ENCODE data around the gene SH2D3A.

SH2D3A gene

GRCh38 chr19:6808494-6808893, 41.3 kb upstream of the SH2D3A start:
- H3K4me3 ChIP-seq (ENCODE audit: low read depth, low read length), result no peak overlapping the region
- in situ Hi-C loops (cut with HindIII; ENCODE audit: low sequenced_read_pairs), result no loop called here
- DNase-seq (ENCODE audit: low read depth), result no peak
- no peak for TF ChIP-seq CTCF (IDR thresholded peaks at IDR 0.05; ENCODE audit: low read depth, low read length, missing control alignments)

DNA sequence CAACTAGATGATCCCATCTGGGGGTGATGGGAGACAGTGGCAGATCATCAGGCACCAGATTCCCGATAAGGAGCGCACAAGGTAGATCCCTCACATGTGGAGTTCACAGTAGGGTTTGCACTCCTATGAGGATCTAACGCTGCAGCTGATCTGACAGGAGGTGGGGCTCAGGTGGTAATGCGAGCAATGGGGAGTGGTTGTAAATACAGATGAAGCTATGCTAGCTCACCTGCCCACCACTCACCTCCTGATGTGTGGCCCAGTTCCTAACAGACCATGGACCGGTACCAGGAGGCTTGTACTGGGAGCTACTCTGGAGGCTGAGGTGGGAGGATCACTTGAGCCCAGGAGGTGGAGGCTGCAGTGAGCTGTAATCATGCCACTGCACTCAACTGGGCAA, 40.1 kb upstream of the SH2D3A start:
- TF ChIP-seq CTCF (IDR thresholded peaks at IDR 0.05; ENCODE audit: low read depth, low read length, missing control alignments), result no peak
- no peak overlapping the region for H3K4me3 ChIP-seq (ENCODE audit: low read depth, low read length)
- no peak for DNase-seq (ENCODE audit: low read depth)
- in situ Hi-C loops (cut with HindIII; ENCODE audit: low sequenced_read_pairs), result no loop called here

DNA sequence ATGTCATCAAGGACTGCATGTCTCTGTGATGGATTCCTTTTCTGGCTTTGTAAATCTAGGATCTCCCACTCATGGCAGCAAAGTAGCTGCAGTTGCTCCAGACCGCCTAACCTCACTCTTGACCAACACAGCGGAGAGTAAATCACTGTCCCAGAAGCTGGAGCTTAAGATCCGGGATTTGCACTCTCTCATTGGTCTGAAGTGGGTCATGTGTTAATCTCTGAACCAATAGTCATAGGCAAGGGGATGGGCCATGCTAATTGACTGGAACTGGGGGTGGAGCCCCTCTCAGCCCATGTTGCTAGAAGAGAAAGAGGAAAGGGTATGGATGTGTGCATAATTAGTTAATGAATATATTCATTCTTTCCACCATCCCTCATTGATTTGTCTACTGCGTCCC, 39.3 kb upstream of the SH2D3A start:
- no peak for TF ChIP-seq CTCF (IDR thresholded peaks at IDR 0.05; ENCODE audit: low read depth, low read length, missing control alignments)
- in situ Hi-C loops (cut with HindIII; ENCODE audit: low sequenced_read_pairs), result no loop called here
- H3K4me3 ChIP-seq (ENCODE audit: low read depth, low read length), result no peak overlapping the region
- no peak for DNase-seq (ENCODE audit: low read depth)

DNA sequence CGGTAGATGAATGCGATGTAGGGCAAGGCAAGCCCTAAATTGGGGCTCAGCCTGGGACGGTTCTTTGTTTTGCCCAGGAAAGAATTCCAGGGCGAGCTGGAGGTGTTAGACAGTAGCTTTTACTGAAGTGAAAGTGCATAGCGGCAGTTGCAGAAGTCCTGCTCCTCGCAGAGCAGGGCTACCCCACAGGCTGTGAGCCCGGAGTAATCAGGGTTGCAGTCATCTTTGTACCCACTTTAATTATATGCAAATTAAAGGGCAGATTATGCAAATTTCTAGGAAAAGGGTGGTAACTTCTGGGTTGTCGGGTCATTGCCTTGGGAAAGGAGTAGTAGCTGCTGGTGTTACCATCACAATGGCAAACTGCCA, 35.8 kb upstream of the SH2D3A start:
- H3K4me3 ChIP-seq (ENCODE audit: low read depth, low read length), result no peak overlapping the region
- TF ChIP-seq CTCF (IDR thresholded peaks at IDR 0.05; ENCODE audit: low read depth, low read length, missing control alignments), result no peak
- in situ Hi-C loops (cut with HindIII; ENCODE audit: low sequenced_read_pairs), result no loop called here
- DNase-seq (ENCODE audit: low read depth), result no peak

GRCh38 chr19:6802336-6803035, 35.3 kb upstream of the SH2D3A start:
- H3K4me3 ChIP-seq (ENCODE audit: low read depth, low read length), result no peak overlapping the region
- in situ Hi-C loops (cut with HindIII; ENCODE audit: low sequenced_read_pairs), result no loop called here
- no peak for TF ChIP-seq CTCF (IDR thresholded peaks at IDR 0.05; ENCODE audit: low read depth, low read length, missing control alignments)
- no peak for DNase-seq (ENCODE audit: low read depth)

- TF ChIP-seq CTCF (IDR thresholded peaks at IDR 0.05; ENCODE audit: low read depth, low read length, missing control alignments), result no peak
- no peak overlapping the region for H3K4me3 ChIP-seq (ENCODE audit: low read depth, low read length)
- no peak for DNase-seq (ENCODE audit: low read depth)
- in situ Hi-C loops (cut with HindIII; ENCODE audit: low sequenced_read_pairs), result no loop called here
Measured at GRCh38 chr19:6801485-6802086, 34.4 kb upstream of the SH2D3A start.
